ENCODE results near the gene HBE1. TPM values are rescaled to one million over a fixed set of nuclear protein-coding genes. Genes with fewer than 3 reads are reported as not detected.

Gene HBE1
- polyA plus RNA-seq, 1 of the 3 experiments (the other 2 are of a cell fraction), result 2.4 TPM

GRCh38 chr11:5230266-5230665 is 39.5 kb downstream of the HBE1 start (continued):
- TF ChIP-seq REST (IDR thresholded peaks at IDR 0.05; ENCODE audit: low read depth, low read length) (no peak), ZBTB33 (IDR thresholded peaks at IDR 0.05; ENCODE audit: borderline replicate concordance, low read depth) (no peak), JUND (IDR thresholded peaks at IDR 0.05) (no peak), NRF1 (IDR thresholded peaks at IDR 0.05; ENCODE audit: low read depth, low read length) (no peak)

- CTCF ChIA-PET, result no interaction called here
- TF ChIP-seq JUND (IDR thresholded peaks at IDR 0.05) (no peak), NFIC (IDR thresholded peaks at IDR 0.05; ENCODE audit: borderline replicate concordance) (no peak), MXI1 (IDR thresholded peaks at IDR 0.05; ENCODE audit: low read depth, low read length) (no peak), SMC3 (IDR thresholded peaks at IDR 0.05; ENCODE audit: low read depth, low read length) (no peak), MEF2A (IDR thresholded peaks at IDR 0.05; ENCODE audit: borderline replicate concordance, low read depth) (no peak)
These were observed 39.9 kb downstream of the HBE1 start for GRCh38 chr11:5229796-5230195.

DNA sequence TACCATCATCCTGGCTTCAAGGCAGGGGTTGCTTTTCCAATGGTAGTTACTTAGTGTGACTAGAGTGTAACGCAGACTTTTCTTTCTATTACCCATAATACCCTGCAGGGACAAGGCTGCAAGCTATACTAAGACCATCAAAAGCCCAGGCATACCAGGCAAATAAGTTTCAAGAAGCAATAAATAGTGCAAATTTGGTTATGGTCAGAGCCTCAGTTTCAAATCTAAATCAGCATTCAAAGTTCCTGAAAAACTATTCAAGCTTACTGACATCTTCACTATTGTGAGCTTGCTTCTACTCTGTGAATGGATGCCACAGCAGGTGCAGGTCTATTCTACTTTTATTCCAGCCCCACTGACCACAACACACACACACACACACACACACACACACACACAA is 40.4 kb downstream of the HBE1 start:
- Histone ChIP-seq H3K9me2 (no peaks in the 10 kb centered on the region), H4K20me1 (ENCODE audit: insufficient read depth) (no peaks in the 10 kb centered on the region), H3K27me3 (ENCODE audit: insufficient read depth) (no peaks in the 10 kb centered on the region), H3K9ac (no peak overlapping the region), H3K79me2 (ENCODE audit: insufficient read depth) (no peaks in the 10 kb centered on the region), H3F3A (replicated peaks; ENCODE audit: insufficient read depth) (no peaks in the 10 kb centered on the region), H3K4me3 (ENCODE audit: low read depth in 2 of 2, low read length in 1 of 2) (no peak overlapping the region), H2AFZ (ENCODE audit: low read depth) (no peak overlapping the region), H3K27ac (ENCODE audit: low read depth in 2 of 2, low read length in 1 of 2) (no peak overlapping the region), H3K9me3 (no peaks in the 10 kb centered on the region), H3K36me3 (replicated peaks in 1 of 2; ENCODE audit: control insufficient read depth in 1 of 2, insufficient read depth in 2 of 2, low read length in 1 of 2) (no peaks in the 10 kb centered on the region), H3K4me2 (no peak overlapping the region), H3K4me1 (ENCODE audit: control insufficient read depth in 1 of 2, insufficient read depth in 2 of 2, low read depth in 1 of 2, low read length in 1 of 2) (no peaks in the 10 kb centered on the region)
- ChIA-PET POLR2A (no interaction called here), CTCF (no interaction called here)
- WGBS (ENCODE audit: low lambda C conversion rate), result 13% methylated on average over 1 of the region's 1 CpG
- no peak for DNase-seq
- no peak for TF ChIP-seq FOSL2 (IDR thresholded peaks at IDR 0.05; ENCODE audit: borderline replicate concordance, low read depth)
- no peak for TF ChIP-seq EP300 (IDR thresholded peaks at IDR 0.05; ENCODE audit: borderline replicate concordance in 1 of 2, low read depth in 1 of 2, low read length in 1 of 2)
- no peak for TF ChIP-seq RCOR1 (IDR thresholded peaks at IDR 0.05; ENCODE audit: low read length)
- no peak for TF ChIP-seq RFX5 (IDR thresholded peaks at IDR 0.05; ENCODE audit: low read length)
- TF ChIP-seq, protein P1, sequence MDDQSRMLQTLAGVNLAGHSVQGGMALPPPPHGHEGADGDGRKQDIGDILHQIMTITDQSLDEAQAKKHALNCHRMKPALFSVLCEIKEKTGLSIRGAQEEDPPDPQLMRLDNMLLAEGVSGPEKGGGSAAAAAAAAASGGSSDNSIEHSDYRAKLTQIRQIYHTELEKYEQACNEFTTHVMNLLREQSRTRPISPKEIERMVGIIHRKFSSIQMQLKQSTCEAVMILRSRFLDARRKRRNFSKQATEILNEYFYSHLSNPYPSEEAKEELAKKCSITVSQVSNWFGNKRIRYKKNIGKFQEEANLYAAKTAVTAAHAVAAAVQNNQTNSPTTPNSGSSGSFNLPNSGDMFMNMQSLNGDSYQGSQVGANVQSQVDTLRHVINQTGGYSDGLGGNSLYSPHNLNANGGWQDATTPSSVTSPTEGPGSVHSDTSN (IDR thresholded peaks at IDR 0.05), result no peak
- no peak for TF ChIP-seq CTCF (IDR thresholded peaks at IDR 0.05)
- no peak for TF ChIP-seq MEF2A (IDR thresholded peaks at IDR 0.05; ENCODE audit: borderline replicate concordance, low read depth)
- no peak for TF ChIP-seq POLR2AphosphoS5 (IDR thresholded peaks at IDR 0.05; ENCODE audit: low read depth, low read length)
- TF ChIP-seq RXRA (IDR thresholded peaks at IDR 0.05; ENCODE audit: borderline replicate concordance, low read depth), result no peak

More at GRCh38 chr11:5229796-5230195, 39.9 kb downstream of the HBE1 start:
- Histone ChIP-seq H3K36me3 (replicated peaks in 1 of 2; ENCODE audit: control insufficient read depth in 1 of 2, insufficient read depth in 2 of 2, low read length in 1 of 2) (no peaks in the 10 kb centered on the region), H3K9ac (no peak overlapping the region), H3K27ac (ENCODE audit: low read depth in 2 of 2, low read length in 1 of 2) (no peak overlapping the region), H3K9me3 (no peaks in the 10 kb centered on the region), H3F3A (replicated peaks; ENCODE audit: insufficient read depth) (no peaks in the 10 kb centered on the region), H3K27me3 (ENCODE audit: insufficient read depth) (no peaks in the 10 kb centered on the region), H2AFZ (ENCODE audit: low read depth) (no peak overlapping the region), H3K79me2 (ENCODE audit: insufficient read depth) (no peaks in the 10 kb centered on the region), H3K4me2 (no peak overlapping the region), H3K4me3 (ENCODE audit: low read depth in 2 of 2, low read length in 1 of 2) (no peak overlapping the region), H3K4me1 (ENCODE audit: control insufficient read depth in 1 of 2, insufficient read depth in 2 of 2, low read depth in 1 of 2, low read length in 1 of 2) (no peaks in the 10 kb centered on the region), H4K20me1 (ENCODE audit: insufficient read depth) (no peaks in the 10 kb centered on the region), H3K9me2 (no peaks in the 10 kb centered on the region)
- no peak for DNase-seq
- 8% methylated on average over 2 of the region's 2 CpGs for WGBS (ENCODE audit: low lambda C conversion rate)
- POLR2A ChIA-PET, result no interaction called here

All from SK-N-SH (cell line).